Central memory CD8-positive, alpha-beta T cell (primary cell): ENCODE results near the gene RAPGEF4.
"Not testable (repeated sequence)": the region's sequence is repeated elsewhere in the genome, so short reads cannot be mapped to it uniquely, and the experiment has no call there.

Source experiments
- ATAC-seq: fragments of 150-1000 bp; cut with Tn5 transposase; replicated peaks from 2 replicates; pipeline ENCODE4 v1.10.0; 2022; ENCODE audit warnings: mild to moderate bottlenecking, moderate FRiP score, moderate number of reproducible peaks; ENCODE audit not compliant: poor library complexity, severe bottlenecking; ENCODE audit errors: extremely low read depth
- DNase-seq, 2 donors: peaks; one replicate each; pipeline ENCODE4 v3.0.0; 2021; ENCODE audit warnings: low spot score in 2 of 2
- H3K27ac Mint-ChIP-seq: one replicate; pipeline ENCODE4 v1.8.0; 2022; ENCODE audit warnings: low read depth, mild to moderate bottlenecking, moderate library complexity, mixed read lengths
- H3K27me3 Mint-ChIP-seq: one replicate; pipeline ENCODE4 v1.8.0; 2022; ENCODE audit warnings: mixed read lengths
- H3K36me3 Mint-ChIP-seq: one replicate; pipeline ENCODE4 v1.8.0; 2022; ENCODE audit warnings: mild to moderate bottlenecking, moderate library complexity, mixed read lengths; ENCODE audit not compliant: insufficient read depth
- H3K4me1 Mint-ChIP-seq: one replicate; pipeline ENCODE4 v1.8.0; 2022; ENCODE audit warnings: mixed read lengths
- H3K4me3 Mint-ChIP-seq: one replicate; pipeline ENCODE4 v1.8.0; 2022; ENCODE audit warnings: mild to moderate bottlenecking, moderate library complexity, mixed read lengths
- H3K9me3 Mint-ChIP-seq: one replicate; pipeline ENCODE4 v1.8.0; 2022; ENCODE audit warnings: mixed read lengths

The RAPGEF4 gene

GRCh38 chr2:173032032-173032431, 296.4 kb downstream of the RAPGEF4 start:
- Mint-ChIP-seq H3K27ac (no peak overlapping the region), H3K9me3 (no peaks in the 10 kb centered on the region), H3K4me1 (peaks cover 10% of the 10 kb centered on the region), H3K27me3 (peaks cover 8% of the 10 kb centered on the region), H3K4me3 (no peak overlapping the region), H3K36me3 (no peaks in the 10 kb centered on the region)
- no peak for ATAC-seq
- no peak for DNase-seq

- no peak overlapping the region for H3K27ac Mint-ChIP-seq
- H3K4me1 Mint-ChIP-seq: peaks cover 4% of the 10 kb centered on the region
- DNase-seq (no peak), ATAC-seq (no peak)
- H3K4me3 Mint-ChIP-seq: no peak overlapping the region
- H3K9me3 Mint-ChIP-seq: no peaks in the 10 kb centered on the region
- H3K36me3 Mint-ChIP-seq: no peaks in the 10 kb centered on the region
- H3K27me3 Mint-ChIP-seq: peaks cover 8% of the 10 kb centered on the region
Observed at GRCh38 chr2:173033084-173033483, 297.4 kb downstream of the RAPGEF4 start.

- DNase-seq (no peak), ATAC-seq (no peak)
- no peaks in the 10 kb centered on the region for H3K9me3 Mint-ChIP-seq
- H3K27me3 Mint-ChIP-seq: peaks cover 8% of the 10 kb centered on the region
- H3K27ac Mint-ChIP-seq: no peak overlapping the region
- no peak overlapping the region for H3K4me3 Mint-ChIP-seq
- H3K4me1 Mint-ChIP-seq: peaks cover 4% of the 10 kb centered on the region
- no peaks in the 10 kb centered on the region for H3K36me3 Mint-ChIP-seq
Observed at GRCh38 chr2:173034143-173034542, 298.5 kb downstream of the RAPGEF4 start.

GRCh38 chr2:173037245-173038120, 301.8 kb downstream of the RAPGEF4 start:
- no peak for DNase-seq
- Mint-ChIP-seq H3K4me1 (peaks cover 4% of the 10 kb centered on the region), H3K27me3 (no peaks in the 10 kb centered on the region), H3K4me3 (no peak overlapping the region), H3K27ac (no peak overlapping the region), H3K36me3 (no peaks in the 10 kb centered on the region), H3K9me3 (no peaks in the 10 kb centered on the region)
- ATAC-seq: no peak

- not testable (repeated sequence) for ATAC-seq, H3K4me1 Mint-ChIP-seq, H3K36me3 Mint-ChIP-seq
Observed at GRCh38 chr2:173038257-173038656, 302.6 kb downstream of the RAPGEF4 start.

GRCh38 chr2:173040729-173041128, 305.1 kb downstream of the RAPGEF4 start:
- Mint-ChIP-seq H3K4me1 (no peaks in the 10 kb centered on the region), H3K27ac (no peak overlapping the region), H3K27me3 (no peaks in the 10 kb centered on the region), H3K4me3 (no peak overlapping the region), H3K36me3 (no peaks in the 10 kb centered on the region), H3K9me3 (no peaks in the 10 kb centered on the region)
- ATAC-seq: no peak
- no peak for DNase-seq

More at GRCh38 chr2:173038257-173038656, 302.6 kb downstream of the RAPGEF4 start:
- not testable (repeated sequence) for DNase-seq, H3K4me3 Mint-ChIP-seq, H3K27me3 Mint-ChIP-seq, H3K27ac Mint-ChIP-seq, H3K9me3 Mint-ChIP-seq

- H3K9me3 Mint-ChIP-seq: no peaks in the 10 kb centered on the region
- ATAC-seq (no peak), DNase-seq (no peak)
- H3K4me3 Mint-ChIP-seq: no peak overlapping the region
- no peak overlapping the region for H3K27ac Mint-ChIP-seq
- H3K36me3 Mint-ChIP-seq: no peaks in the 10 kb centered on the region
- H3K27me3 Mint-ChIP-seq: no peaks in the 10 kb centered on the region
- no peaks in the 10 kb centered on the region for H3K4me1 Mint-ChIP-seq
Observed at GRCh38 chr2:173043476-173043875, 307.8 kb downstream of the RAPGEF4 start.

GRCh38 chr2:173043897-173044519, 308.4 kb downstream of the RAPGEF4 start:
- H3K4me3 Mint-ChIP-seq: no peak overlapping the region
- H3K9me3 Mint-ChIP-seq: no peaks in the 10 kb centered on the region
- no peaks in the 10 kb centered on the region for H3K4me1 Mint-ChIP-seq
- no peaks in the 10 kb centered on the region for H3K27me3 Mint-ChIP-seq
- no peak for ATAC-seq
- no peak for DNase-seq
- no peak overlapping the region for H3K27ac Mint-ChIP-seq
- H3K36me3 Mint-ChIP-seq: no peaks in the 10 kb centered on the region

GRCh38 chr2:173044686-173045085, 309.0 kb downstream of the RAPGEF4 start:
- DNase-seq: no peak
- no peaks in the 10 kb centered on the region for H3K4me1 Mint-ChIP-seq
- H3K4me3 Mint-ChIP-seq: no peak overlapping the region
- H3K27me3 Mint-ChIP-seq: peaks cover 6% of the 10 kb centered on the region
- H3K9me3 Mint-ChIP-seq: no peaks in the 10 kb centered on the region
- no peaks in the 10 kb centered on the region for H3K36me3 Mint-ChIP-seq
- H3K27ac Mint-ChIP-seq: no peak overlapping the region
- ATAC-seq: no peak

- Mint-ChIP-seq H3K36me3 (no peaks in the 10 kb centered on the region), H3K27me3 (peaks cover 7% of the 10 kb centered on the region), H3K9me3 (no peaks in the 10 kb centered on the region), H3K4me1 (no peaks in the 10 kb centered on the region), H3K4me3 (no peak overlapping the region), H3K27ac (no peak overlapping the region)
- DNase-seq (no peak), ATAC-seq (no peak)
Observed at GRCh38 chr2:173045181-173045580, 309.5 kb downstream of the RAPGEF4 start.

- Mint-ChIP-seq H3K4me3 (no peak overlapping the region), H3K36me3 (no peaks in the 10 kb centered on the region), H3K27me3 (peaks cover 29% of the 10 kb centered on the region), H3K27ac (no peak overlapping the region), H3K4me1 (no peaks in the 10 kb centered on the region), H3K9me3 (no peaks in the 10 kb centered on the region)
- ATAC-seq (no peak), DNase-seq (no peak)
Observed at GRCh38 chr2:173048522-173048896, 312.9 kb downstream of the RAPGEF4 start.

GRCh38 chr2:173048897-173049661, 313.4 kb downstream of the RAPGEF4 start:
- peaks cover 35% of the 10 kb centered on the region for H3K27me3 Mint-ChIP-seq
- no peak for ATAC-seq
- H3K9me3 Mint-ChIP-seq: no peaks in the 10 kb centered on the region
- H3K27ac Mint-ChIP-seq: no peak overlapping the region
- DNase-seq: no peak
- H3K36me3 Mint-ChIP-seq: no peaks in the 10 kb centered on the region
- H3K4me3 Mint-ChIP-seq: no peak overlapping the region
- no peaks in the 10 kb centered on the region for H3K4me1 Mint-ChIP-seq
